Measurements from ENCODE around the gene NIPBL.
"Not testable (repeated sequence)": the region's sequence is repeated elsewhere in the genome, so short reads cannot be mapped to it uniquely, and the experiment has no call there.

The NIPBL gene

GRCh38 chr5:36904677-36905076 lies 28.1 kb downstream of the NIPBL start:
- DNase-seq (ENCODE audit: low read depth, low spot score) = no peak

GRCh38 chr5:36908544-36909260 lies 32.1 kb downstream of the NIPBL start:
- no peak for DNase-seq (ENCODE audit: low read depth, low spot score)

- no peak for DNase-seq (ENCODE audit: low read depth, low spot score)
These were observed 39.1 kb downstream of the NIPBL start for GRCh38 chr5:36915653-36916052.

GRCh38 chr5:36916614-36917013 lies 40.0 kb downstream of the NIPBL start:
- not testable (repeated sequence) for DNase-seq (ENCODE audit: low read depth, low spot score)

GRCh38 chr5:36917358-36917757 lies 40.8 kb downstream of the NIPBL start:
- not testable (repeated sequence) for DNase-seq (ENCODE audit: low read depth, low spot score)

- no peak for DNase-seq (ENCODE audit: low read depth, low spot score)
These were observed 42.7 kb downstream of the NIPBL start for GRCh38 chr5:36919238-36919637.

- no peak for DNase-seq (ENCODE audit: low read depth, low spot score)
These were observed 43.1 kb downstream of the NIPBL start for GRCh38 chr5:36919650-36920049.

GRCh38 chr5:36928947-36929346 lies 52.4 kb downstream of the NIPBL start:
- peak; percentile 15 for DNase-seq (ENCODE audit: low read depth, low spot score)

- DNase-seq (ENCODE audit: low read depth, low spot score) = no peak
These were observed 52.9 kb downstream of the NIPBL start for GRCh38 chr5:36929438-36929837.

- no peak for DNase-seq (ENCODE audit: low read depth, low spot score)
These were observed 55.5 kb downstream of the NIPBL start for GRCh38 chr5:36932056-36932455.

- DNase-seq (ENCODE audit: low read depth, low spot score) = no peak
These were observed 56.1 kb downstream of the NIPBL start for GRCh38 chr5:36932699-36933098.

- no peak for DNase-seq (ENCODE audit: low read depth, low spot score)
These were observed 58.3 kb downstream of the NIPBL start for GRCh38 chr5:36934740-36935356.

GRCh38 chr5:36935805-36936204 lies 59.2 kb downstream of the NIPBL start:
- no peak for DNase-seq (ENCODE audit: low read depth, low spot score)

GRCh38 chr5:36936309-36936708 lies 59.7 kb downstream of the NIPBL start:
- DNase-seq (ENCODE audit: low read depth, low spot score) = no peak

GRCh38 chr5:36938129-36938528 lies 61.6 kb downstream of the NIPBL start:
- no peak for DNase-seq (ENCODE audit: low read depth, low spot score)

- DNase-seq (ENCODE audit: low read depth, low spot score) = no peak
These were observed 63.6 kb downstream of the NIPBL start for GRCh38 chr5:36939969-36940858.

GRCh38 chr5:36943584-36943983 lies 67.0 kb downstream of the NIPBL start:
- DNase-seq (ENCODE audit: low read depth, low spot score) = no peak

- no peak for DNase-seq (ENCODE audit: low read depth, low spot score)
These were observed 67.5 kb downstream of the NIPBL start for GRCh38 chr5:36944024-36944423.

- peak; percentile 13 for DNase-seq (ENCODE audit: low read depth, low spot score)
These were observed 68.1 kb downstream of the NIPBL start for GRCh38 chr5:36944607-36945225.

GRCh38 chr5:36945687-36946086 lies 69.1 kb downstream of the NIPBL start:
- no peak for DNase-seq (ENCODE audit: low read depth, low spot score)

GRCh38 chr5:36946101-36946500 lies 69.5 kb downstream of the NIPBL start:
- DNase-seq (ENCODE audit: low read depth, low spot score) = no peak

- no peak for DNase-seq (ENCODE audit: low read depth, low spot score)
These were observed 71.5 kb downstream of the NIPBL start for GRCh38 chr5:36948041-36948440.

Data from brain pericyte (primary cell).